GM12878 (cell line): ENCODE measurements around the gene PARM1. TPM values are rescaled to one million over a fixed set of nuclear protein-coding genes. Genes with fewer than 3 reads are reported as not detected.

Experiments
- ATAC-seq: fragments of 200-7000 bp; cut with Tn5 transposase; 3 replicates; pipeline ENCODE4 v1.9.1; 2020; ENCODE audit warnings: mild to moderate bottlenecking, moderate library complexity
- BruUV-seq: library from RNA; stranded (reverse); fragments of 400-500 nt; replicated peaks from 2 replicates; lab custom pipeline; 2021; lab: Mats Ljungman, UMichigan
- CTCF ChIA-PET: fragments of 300-600 bp; sonication (Branson Sonifier 250); formaldehyde crosslinking; extraction: SDS; loops from one replicate; lab custom pipeline; 2021; ENCODE audit warnings: inconsistent platforms; lab: Yijun Ruan, JAX
- POLR2A ChIA-PET: fragments of 350-600 bp; formaldehyde crosslinking; extraction: SDS; loops from one replicate; lab custom pipeline; 2021; ENCODE audit warnings: inconsistent platforms; lab: Charles Lee
- RAD21 ChIA-PET: fragments of 300-600 bp; sonication (Branson Sonifier 250); formaldehyde crosslinking; loops from one replicate; lab custom pipeline; 2023; ENCODE audit warnings: antibody characterized with exemption; ENCODE audit not compliant: unreplicated experiment; lab: Charles Lee
- SMC1A ChIA-PET: fragments of 300-600 bp; sonication (Branson Sonifier 250); formaldehyde crosslinking; loops from one replicate; lab custom pipeline; 2023; ENCODE audit not compliant: unreplicated experiment, uncharacterized antibody; lab: Charles Lee
- DNase-seq: peaks from one replicate; pipeline ENCODE4 v3.0.0-alpha.2; 2011; ENCODE audit warnings: low read depth, low spot score
- FAIRE-seq: peaks from 3 replicates; lab custom pipeline; 2011; peaks lifted over from hg19 to GRCh38; lab: Jason Lieb, UNC
- H2AFZ ChIP-seq: 2 replicates; pipeline ENCODE4 v1.6.0; 2011; ENCODE audit warnings: low read depth, low read length, control low read depth; ENCODE audit not compliant: control insufficient read depth
- H3K27ac ChIP-seq: 2 replicates; pipeline ENCODE4 v1.5.1; 2011; ENCODE audit warnings: control low read depth; ENCODE audit not compliant: control insufficient read depth, insufficient read depth
- H3K27me3 ChIP-seq, 2 experiments: replicated peaks in 1 of 2; 2 replicates each; pipeline versions ENCODE4 v1.6.0 to v1.6.1; 2011; ENCODE audit warnings: low read length in 1 of 2; ENCODE audit not compliant: control insufficient read depth in 2 of 2, insufficient read depth in 2 of 2
- H3K36me3 ChIP-seq, 2 experiments: 2 replicates each; pipeline ENCODE4 v1.5.1; 2011; ENCODE audit warnings: low read length in 1 of 2; ENCODE audit not compliant: control insufficient read depth in 2 of 2, insufficient read depth in 2 of 2
- H3K4me1 ChIP-seq: 2 replicates; pipeline ENCODE4 v1.6.1; 2011; ENCODE audit warnings: mild to moderate bottlenecking, low read length, moderate library complexity, mixed read lengths; ENCODE audit not compliant: control insufficient read depth, insufficient read depth
- H3K4me2 ChIP-seq: 2 replicates; pipeline ENCODE4 v1.6.0; 2011; ENCODE audit warnings: control low read depth; ENCODE audit not compliant: control insufficient read depth, insufficient read depth
- H3K4me3 ChIP-seq: fragments of 200-600 bp; sonication (generic); 2 replicates; pipeline ENCODE4 v1.5.1; 2016
- H3K79me2 ChIP-seq: 2 replicates; pipeline ENCODE4 v1.6.0; 2011; ENCODE audit warnings: low read length; ENCODE audit not compliant: control insufficient read depth, insufficient read depth
- H3K9ac ChIP-seq: 2 replicates; pipeline ENCODE4 v1.8.0; 2011; ENCODE audit warnings: low read length, control low read depth, mixed read lengths; ENCODE audit not compliant: control insufficient read depth, insufficient read depth
- H3K9me3 ChIP-seq: replicated peaks from 3 replicates; pipeline ENCODE4 v1.5.1; 2011; ENCODE audit warnings: mild to moderate bottlenecking, low read length; ENCODE audit not compliant: control insufficient read depth, insufficient read depth
- H4K20me1 ChIP-seq: 2 replicates; pipeline ENCODE4 v1.6.0; 2011; ENCODE audit not compliant: control insufficient read depth, insufficient read depth
- BMI1 ChIP-seq: fragments of 450-650 bp; IDR thresholded peaks from 2 replicates; pipeline ENCODE4 v1.6.1; 2016; ENCODE audit warnings: mild to moderate bottlenecking, moderate library complexity, borderline replicate concordance
- CUX1 ChIP-seq: IDR thresholded peaks from 2 replicates; pipeline ENCODE4 v1.6.1; 2012; ENCODE audit warnings: improper control_type of control experiment, low read depth, low read length; ENCODE audit not compliant: insufficient replicate concordance
- EZH2 ChIP-seq: IDR thresholded peaks from 2 replicates; pipeline ENCODE4 v1.6.1; 2012; ENCODE audit warnings: low read depth, mild to moderate bottlenecking, control low read depth, inconsistent platforms, low read length, borderline replicate concordance; ENCODE audit not compliant: control insufficient read depth
- NR2C1 ChIP-seq: fragments of 450-650 bp; IDR thresholded peaks from 2 replicates; pipeline ENCODE4 v1.6.1; 2017; ENCODE audit warnings: antibody characterized with exemption, mild to moderate bottlenecking, moderate library complexity
- ZBTB4 ChIP-seq: fragments of 450-650 bp; formaldehyde crosslinking; IDR thresholded peaks from 2 replicates; pipeline ENCODE4 v1.4.0; 2022; ENCODE audit warnings: mild to moderate bottlenecking, moderate library complexity
- WGBS: methylation state at CpG from one replicate; pipeline ENCODE4 v1.1.6; 2016; ENCODE audit warnings: low lambda C conversion rate; ENCODE audit not compliant: insufficient replicate concordance, insufficient coverage; ENCODE audit errors: missing lambda C conversion rate; 5-methylcytosine and 5-hydroxymethylcytosine counted together
- in situ Hi-C: fragments of 300-500 bp; cut with MboI; formaldehyde crosslinking; loops from 9 replicates; pipeline ENCODE4 v1.14.3; 2018; ENCODE audit warnings: mixed read lengths
- intact Hi-C: fragments of 100-400 bp; cut with micrococcal nuclease; formaldehyde crosslinking; loops from one replicate; pipeline ENCODE4 v1.14.2; 2022; ENCODE audit not compliant: unreplicated experiment
- polyA plus RNA-seq, 11 experiments: library from polyadenylated mRNA; depleted of rRNA in 4 of 11; unstranded in 6 of 11; stranded (reverse) in 5 of 11; fragments of >200 nt; fragmentation: Nextera tagmentation in 4 of 11; fragmentation: Illumina TruSeq in 1 of 11; extraction: Ambion mirVana in 4 of 11; extraction: Trizol in 1 of 11; gene quantifications; 1 replicate in 1 of 11; 2 replicates in 10 of 11; pipeline versions ENCODE4 v1.2.1 to v1.2.3, GENCODE V29; 2011 to 2016; ENCODE audit warnings: inconsistent platforms in 2 of 11, missing spikeins in 2 of 11, low read depth in 1 of 11
- total RNA-seq, 4 experiments: library from RNA; depleted of rRNA in 3 of 4; stranded (reverse); fragments of >200 nt in 3 of 4; fragmentation: Illumina TruSeq in 1 of 4; extraction: Trizol in 1 of 4; gene quantifications; 2 replicates each; pipeline versions ENCODE4 v1.2.1 to v1.2.3, GENCODE V29; 2013 to 2021
- TF ChIP-seq, protein P1 (sequence below): fragments of 450-650 bp; IDR thresholded peaks from 2 replicates; pipeline ENCODE4 v1.6.1; 2017; ENCODE audit warnings: mild to moderate bottlenecking, moderate library complexity
- TF ChIP-seq, protein P2 (sequence below): fragments of 450-650 bp; formaldehyde crosslinking; IDR thresholded peaks from 2 replicates; pipeline ENCODE4 v1.5.0; 2022; ENCODE audit warnings: mild to moderate bottlenecking, missing genetic modification characterization

PARM1 gene
- total and polyA plus RNA-seq, 10 of the 15 experiments (the other 5 are each of a cell fraction or from before 2014, with no cell fraction given), result 13.9 to 56.2 (median 41.3) TPM

GRCh38 chr4:74906771-74907170 lies 26.1 kb upstream of the PARM1 start:
- Histone ChIP-seq H4K20me1 (no peaks in the 10 kb centered on the region), H3K27me3 (no peaks in the 10 kb centered on the region; a peak in 1 of 4 replicates), H3K4me3 (no peak overlapping the region), H2AFZ (no peak overlapping the region), H3K36me3 (no peaks in the 10 kb centered on the region), H3K4me2 (no peak overlapping the region), H3K79me2 (no peaks in the 10 kb centered on the region), H3K9me3 (no peaks in the 10 kb centered on the region), H3K4me1 (no peaks in the 10 kb centered on the region), H3K27ac (no peak overlapping the region), H3K9ac (no peak overlapping the region)
- CTCF ChIA-PET, result no interaction called here
- ATAC-seq, result no peak
- RAD21 ChIA-PET, result no interaction called here
- intact Hi-C loops, result no loop called here
- FAIRE-seq, result no peak
- DNase-seq, result no peak
- 53% methylated on average over 2 of the region's 2 CpGs for WGBS
- in situ Hi-C loops, result no loop called here
- SMC1A ChIA-PET, result no interaction called here
- POLR2A ChIA-PET, result no interaction called here
- BruUV-seq, result no TSS peak
- no peak for TF ChIP-seq ZBTB4 (CRISPR knock-in tag)
- TF ChIP-seq, protein P1, sequence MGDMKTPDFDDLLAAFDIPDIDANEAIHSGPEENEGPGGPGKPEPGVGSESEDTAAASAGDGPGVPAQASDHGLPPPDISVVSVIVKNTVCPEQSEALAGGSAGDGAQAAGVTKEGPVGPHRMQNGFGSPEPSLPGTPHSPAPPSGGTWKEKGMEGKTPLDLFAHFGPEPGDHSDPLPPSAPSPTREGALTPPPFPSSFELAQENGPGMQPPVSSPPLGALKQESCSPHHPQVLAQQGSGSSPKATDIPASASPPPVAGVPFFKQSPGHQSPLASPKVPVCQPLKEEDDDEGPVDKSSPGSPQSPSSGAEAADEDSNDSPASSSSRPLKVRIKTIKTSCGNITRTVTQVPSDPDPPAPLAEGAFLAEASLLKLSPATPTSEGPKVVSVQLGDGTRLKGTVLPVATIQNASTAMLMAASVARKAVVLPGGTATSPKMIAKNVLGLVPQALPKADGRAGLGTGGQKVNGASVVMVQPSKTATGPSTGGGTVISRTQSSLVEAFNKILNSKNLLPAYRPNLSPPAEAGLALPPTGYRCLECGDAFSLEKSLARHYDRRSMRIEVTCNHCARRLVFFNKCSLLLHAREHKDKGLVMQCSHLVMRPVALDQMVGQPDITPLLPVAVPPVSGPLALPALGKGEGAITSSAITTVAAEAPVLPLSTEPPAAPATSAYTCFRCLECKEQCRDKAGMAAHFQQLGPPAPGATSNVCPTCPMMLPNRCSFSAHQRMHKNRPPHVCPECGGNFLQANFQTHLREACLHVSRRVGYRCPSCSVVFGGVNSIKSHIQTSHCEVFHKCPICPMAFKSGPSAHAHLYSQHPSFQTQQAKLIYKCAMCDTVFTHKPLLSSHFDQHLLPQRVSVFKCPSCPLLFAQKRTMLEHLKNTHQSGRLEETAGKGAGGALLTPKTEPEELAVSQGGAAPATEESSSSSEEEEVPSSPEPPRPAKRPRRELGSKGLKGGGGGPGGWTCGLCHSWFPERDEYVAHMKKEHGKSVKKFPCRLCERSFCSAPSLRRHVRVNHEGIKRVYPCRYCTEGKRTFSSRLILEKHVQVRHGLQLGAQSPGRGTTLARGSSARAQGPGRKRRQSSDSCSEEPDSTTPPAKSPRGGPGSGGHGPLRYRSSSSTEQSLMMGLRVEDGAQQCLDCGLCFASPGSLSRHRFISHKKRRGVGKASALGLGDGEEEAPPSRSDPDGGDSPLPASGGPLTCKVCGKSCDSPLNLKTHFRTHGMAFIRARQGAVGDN, result no peak
- TF ChIP-seq CUX1, result no peak
- no peak for TF ChIP-seq EZH2
- TF ChIP-seq, protein P2, sequence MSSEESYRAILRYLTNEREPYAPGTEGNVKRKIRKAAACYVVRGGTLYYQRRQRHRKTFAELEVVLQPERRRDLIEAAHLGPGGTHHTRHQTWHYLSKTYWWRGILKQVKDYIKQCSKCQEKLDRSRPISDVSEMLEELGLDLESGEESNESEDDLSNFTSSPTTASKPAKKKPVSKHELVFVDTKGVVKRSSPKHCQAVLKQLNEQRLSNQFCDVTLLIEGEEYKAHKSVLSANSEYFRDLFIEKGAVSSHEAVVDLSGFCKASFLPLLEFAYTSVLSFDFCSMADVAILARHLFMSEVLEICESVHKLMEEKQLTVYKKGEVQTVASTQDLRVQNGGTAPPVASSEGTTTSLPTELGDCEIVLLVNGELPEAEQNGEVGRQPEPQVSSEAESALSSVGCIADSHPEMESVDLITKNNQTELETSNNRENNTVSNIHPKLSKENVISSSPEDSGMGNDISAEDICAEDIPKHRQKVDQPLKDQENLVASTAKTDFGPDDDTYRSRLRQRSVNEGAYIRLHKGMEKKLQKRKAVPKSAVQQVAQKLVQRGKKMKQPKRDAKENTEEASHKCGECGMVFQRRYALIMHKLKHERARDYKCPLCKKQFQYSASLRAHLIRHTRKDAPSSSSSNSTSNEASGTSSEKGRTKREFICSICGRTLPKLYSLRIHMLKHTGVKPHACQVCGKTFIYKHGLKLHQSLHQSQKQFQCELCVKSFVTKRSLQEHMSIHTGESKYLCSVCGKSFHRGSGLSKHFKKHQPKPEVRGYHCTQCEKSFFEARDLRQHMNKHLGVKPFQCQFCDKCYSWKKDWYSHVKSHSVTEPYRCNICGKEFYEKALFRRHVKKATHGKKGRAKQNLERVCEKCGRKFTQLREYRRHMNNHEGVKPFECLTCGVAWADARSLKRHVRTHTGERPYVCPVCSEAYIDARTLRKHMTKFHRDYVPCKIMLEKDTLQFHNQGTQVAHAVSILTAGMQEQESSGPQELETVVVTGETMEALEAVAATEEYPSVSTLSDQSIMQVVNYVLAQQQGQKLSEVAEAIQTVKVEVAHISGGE, result no peak
- no peak for TF ChIP-seq BMI1
- TF ChIP-seq NR2C1, result no peak
